Kidney (tissue), 14 donors: Measurements from ENCODE around the gene PVALB. TPM values are rescaled to one million over a fixed set of nuclear protein-coding genes. Genes with fewer than 3 reads are reported as not detected.

Experiments used
- DNase-seq, 5 donors: peaks; one replicate each; pipeline ENCODE4 v3.0.0-alpha.2; 2013 to 2020
- FAIRE-seq: peaks from 2 replicates; lab custom pipeline; 2012; peaks lifted over from hg19 to GRCh38; lab: Jason Lieb, UNC
- H3K27ac ChIP-seq, 2 donors: one replicate each; pipeline ENCODE4 v1.7.0; 2013; ENCODE audit warnings: low read depth in 2 of 2, low read length in 2 of 2, inconsistent platforms in 1 of 2
- H3K27me3 ChIP-seq: one replicate; pipeline ENCODE4 v1.7.1; 2013; ENCODE audit warnings: low read length, inconsistent platforms; ENCODE audit not compliant: control insufficient read depth, insufficient read depth
- H3K36me3 ChIP-seq, 3 donors: one replicate each; pipeline versions ENCODE4 v1.7.0 to v1.7.1; 2013; ENCODE audit warnings: low read length in 3 of 3, control low read depth in 1 of 3, inconsistent platforms in 1 of 3; ENCODE audit not compliant: insufficient read depth in 3 of 3, control insufficient read depth in 2 of 3
- H3K4me1 ChIP-seq, 3 donors: one replicate each; pipeline versions ENCODE4 v1.7.0 to v1.7.1; 2013; ENCODE audit warnings: low read length in 3 of 3, inconsistent platforms in 1 of 3, low read depth in 1 of 3; ENCODE audit not compliant: control insufficient read depth in 2 of 3, insufficient read depth in 2 of 3
- H3K4me3 ChIP-seq, 3 donors: one replicate each; pipeline versions ENCODE4 v1.7.0 to v1.8.1; 2013; ENCODE audit warnings: low read length in 3 of 3, control low read depth in 1 of 3, inconsistent platforms in 1 of 3
- H3K9ac ChIP-seq, 3 donors: one replicate each; pipeline versions ENCODE4 v1.7.0 to v1.7.1; 2013; ENCODE audit warnings: low read length in 3 of 3, control low read depth in 1 of 3, inconsistent platforms in 1 of 3
- H3K9me3 ChIP-seq, 3 donors: one replicate each; pipeline versions ENCODE4 v1.7.0 to v1.7.1; 2013; ENCODE audit warnings: low read length in 3 of 3, control low read depth in 1 of 3, inconsistent platforms in 1 of 3; ENCODE audit not compliant: control insufficient read depth in 2 of 3, insufficient read depth in 1 of 3
- intact Hi-C: fragments of 100-400 bp; cut with DNase I; formaldehyde crosslinking; loops from one replicate; pipeline ENCODE4 v1.11.1; 2022
- polyA plus RNA-seq: library from polyadenylated mRNA; stranded (reverse); fragments of 350-450 nt; fragmentation: Illumina TruSeq; extraction: RNeasy Lipid Tissue Mini Kit (QIAGEN cat#74804); gene quantifications from one replicate; pipeline ENCODE4 v1.2.3, GENCODE V29; 2014; ENCODE audit warnings: low read depth, low replicate concordance; ENCODE audit not compliant: insufficient read depth
- total RNA-seq: library from RNA; stranded (reverse); fragmentation: NEBNext Ultra II Directional; extraction: Animal tissue kit (Norgen Biotek cat#: 25700); gene quantifications from one replicate; pipeline ENCODE4 v1.2.1, GENCODE V29; 2021
- TF ChIP-seq, protein P1 (sequence below): IDR thresholded peaks from 3 replicates; pipeline ENCODE4 v1.5.1; 2012; ENCODE audit warnings: mild to moderate bottlenecking, moderate library complexity, borderline replicate concordance; ENCODE audit not compliant: insufficient read depth; ENCODE audit errors: extremely low read depth
- donor health status: control.
- donor health status: control.
- donor health status: control.
- donor health status: control.
- donor health status: control.
- donor health status: DM: yes; HTN: yes; CAD: no.
- donor health status: Normal renal cell carcinoma (clear cell type).

Gene PVALB
- total and polyA plus RNA-seq, 2 donors from 2014 or later: 2.1 to 400 TPM

GRCh38 chr22:36863979-36864378 is 47.1 kb upstream of the PVALB start:
- H3K4me1 ChIP-seq: no peaks in the 10 kb centered on the region
- no peaks in the 10 kb centered on the region for H3K9me3 ChIP-seq
- intact Hi-C loops: no loop called here
- no peaks in the 10 kb centered on the region for H3K36me3 ChIP-seq
- no peaks in the 10 kb centered on the region for H3K27me3 ChIP-seq
- TF ChIP-seq, protein P1, sequence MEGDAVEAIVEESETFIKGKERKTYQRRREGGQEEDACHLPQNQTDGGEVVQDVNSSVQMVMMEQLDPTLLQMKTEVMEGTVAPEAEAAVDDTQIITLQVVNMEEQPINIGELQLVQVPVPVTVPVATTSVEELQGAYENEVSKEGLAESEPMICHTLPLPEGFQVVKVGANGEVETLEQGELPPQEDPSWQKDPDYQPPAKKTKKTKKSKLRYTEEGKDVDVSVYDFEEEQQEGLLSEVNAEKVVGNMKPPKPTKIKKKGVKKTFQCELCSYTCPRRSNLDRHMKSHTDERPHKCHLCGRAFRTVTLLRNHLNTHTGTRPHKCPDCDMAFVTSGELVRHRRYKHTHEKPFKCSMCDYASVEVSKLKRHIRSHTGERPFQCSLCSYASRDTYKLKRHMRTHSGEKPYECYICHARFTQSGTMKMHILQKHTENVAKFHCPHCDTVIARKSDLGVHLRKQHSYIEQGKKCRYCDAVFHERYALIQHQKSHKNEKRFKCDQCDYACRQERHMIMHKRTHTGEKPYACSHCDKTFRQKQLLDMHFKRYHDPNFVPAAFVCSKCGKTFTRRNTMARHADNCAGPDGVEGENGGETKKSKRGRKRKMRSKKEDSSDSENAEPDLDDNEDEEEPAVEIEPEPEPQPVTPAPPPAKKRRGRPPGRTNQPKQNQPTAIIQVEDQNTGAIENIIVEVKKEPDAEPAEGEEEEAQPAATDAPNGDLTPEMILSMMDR: no peak
- H3K9ac ChIP-seq: no peak overlapping the region
- H3K4me3 ChIP-seq: no peak overlapping the region
- DNase-seq (no peak), FAIRE-seq (no peak)
- no peak overlapping the region for H3K27ac ChIP-seq

DNA sequence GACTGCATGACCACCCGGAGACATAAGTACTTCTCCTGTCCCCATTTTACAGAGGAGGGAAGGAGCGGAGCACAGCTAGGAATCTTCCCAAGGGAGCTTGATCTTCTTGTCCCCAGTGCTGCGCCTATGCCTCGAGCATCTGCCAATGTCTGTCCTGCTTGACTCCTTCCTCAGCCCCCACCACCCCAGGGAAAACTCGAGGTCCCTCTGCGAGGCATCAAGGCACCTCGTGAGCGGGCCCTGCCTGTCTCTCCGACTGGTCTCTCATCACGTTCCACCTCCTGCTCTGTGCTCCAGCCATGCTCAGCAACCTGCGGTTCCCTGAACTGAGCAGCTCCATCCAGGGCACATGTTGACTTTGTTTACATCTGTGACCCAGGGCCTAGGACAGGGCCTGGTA is 46.4 kb upstream of the PVALB start:
- Histone ChIP-seq H3K27ac (no peak overlapping the region), H3K27me3 (no peaks in the 10 kb centered on the region), H3K9me3 (no peaks in the 10 kb centered on the region), H3K36me3 (no peaks in the 10 kb centered on the region), H3K9ac (no peak overlapping the region), H3K4me3 (no peak overlapping the region), H3K4me1 (no peaks in the 10 kb centered on the region)
- TF ChIP-seq, protein P1: no peak
- DNase-seq (no peak), FAIRE-seq (no peak)
- intact Hi-C loops: no loop called here

- Histone ChIP-seq H3K27ac (no peak overlapping the region), H3K4me1 (no peaks in the 10 kb centered on the region), H3K9ac (no peak overlapping the region), H3K9me3 (no peaks in the 10 kb centered on the region), H3K4me3 (no peak overlapping the region), H3K27me3 (no peaks in the 10 kb centered on the region), H3K36me3 (no peaks in the 10 kb centered on the region)
- intact Hi-C loops: no loop called here
- DNase-seq (no peak), FAIRE-seq (no peak)
- TF ChIP-seq, protein P1: no peak
Observed at GRCh38 chr22:36862251-36863242, 45.7 kb upstream of the PVALB start.
